Vagina (tissue), 2 donors: ENCODE results near the gene PMM1.
"Not testable (repeated sequence)": the region's sequence is repeated elsewhere in the genome, so short reads cannot be mapped to it uniquely, and the experiment has no call there.

Source experiments
- CTCF ChIP-seq, 3 experiments: fragments of 450-650 bp in 2 of 3; fragments of 200-600 bp in 1 of 3; sonication (generic) in 1 of 3; IDR thresholded peaks; one replicate each; pipeline ENCODE4 v1.5.1; 2017 to 2019; ENCODE audit warnings: antibody characterized with exemption in 3 of 3, mild to moderate bottlenecking in 2 of 3, moderate library complexity in 2 of 3
- POLR2A ChIP-seq, 2 donors: fragments of 450-650 bp; IDR thresholded peaks; one replicate each; pipeline ENCODE4 v1.6.1; 2017; ENCODE audit warnings: antibody characterized with exemption in 2 of 2, mild to moderate bottlenecking in 2 of 2, moderate library complexity in 2 of 2

GRCh38 chr22:41558241-41558630 lies 31.4 kb downstream of the PMM1 start:
- TF ChIP-seq CTCF, POLR2A (IDR thresholded peaks at IDR 0.05): not testable (repeated sequence)
